GM15510 (cell line): ENCODE measurements around the gene FGR.
A peak's percentile ranks its signal among the peaks of the same experiment; 100 is the strongest.

ENCODE experiments used
- POLR2A ChIP-seq: IDR thresholded peaks from 3 replicates; pipeline ENCODE4 v1.6.1; 2011; ENCODE audit warnings: borderline replicate concordance; ENCODE audit not compliant: insufficient read length; ENCODE audit errors: extremely low read depth

FGR gene

DNA sequence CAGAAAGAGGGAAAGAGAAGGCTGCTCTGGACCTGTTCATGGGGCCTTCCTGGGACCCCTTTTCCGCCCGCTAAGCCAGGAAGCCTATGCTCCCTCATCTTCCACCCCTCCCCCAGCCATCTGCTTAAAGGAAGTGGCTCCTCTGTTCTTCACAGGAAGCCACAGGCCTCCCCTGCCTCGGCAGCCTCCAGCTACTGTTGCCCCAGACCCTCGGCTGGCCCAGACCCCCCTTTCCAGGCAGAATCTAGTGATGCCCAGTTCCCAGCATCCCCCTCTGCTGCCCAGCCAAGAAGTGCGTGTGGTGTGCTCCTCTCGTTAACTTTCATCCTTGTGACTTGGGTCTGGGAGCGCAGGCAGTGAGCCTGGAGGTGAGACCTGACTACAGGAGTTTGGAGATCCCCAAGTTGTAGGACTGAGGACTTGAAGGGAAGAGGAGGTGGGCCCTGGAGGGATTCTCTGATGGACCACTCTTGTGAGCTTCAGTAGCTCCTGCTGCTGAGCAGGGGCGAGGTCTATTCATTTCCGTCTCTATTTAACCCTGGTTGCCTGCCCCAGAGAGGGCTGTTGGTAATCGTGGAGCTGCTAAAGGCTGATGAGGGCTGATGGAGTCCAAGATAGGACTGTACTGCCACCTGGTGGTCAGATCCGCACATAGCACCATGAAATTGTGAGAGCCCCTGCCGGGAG lies 27.9 kb upstream of the FGR start:
- no peak for TF ChIP-seq POLR2A

DNA sequence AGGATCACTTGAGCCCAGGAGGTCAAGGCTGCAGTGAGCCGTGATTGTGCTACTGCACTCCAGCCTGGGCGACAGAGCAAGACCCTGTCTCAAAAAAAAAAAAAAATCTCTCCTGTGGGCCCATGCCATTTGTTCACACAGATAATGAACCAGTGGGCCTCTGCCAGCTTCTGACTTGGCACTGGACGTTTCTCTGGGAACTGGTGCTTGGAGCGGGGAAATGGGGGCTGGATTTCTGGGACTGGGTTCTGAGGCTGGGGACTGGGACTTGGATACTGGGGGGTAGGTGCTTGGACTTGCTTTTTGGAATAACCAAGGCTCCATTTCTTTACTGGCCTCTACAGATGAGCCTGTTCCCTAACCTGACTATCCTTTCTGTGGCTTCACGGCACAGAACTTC lies 27.3 kb upstream of the FGR start:
- no peak for TF ChIP-seq POLR2A

DNA sequence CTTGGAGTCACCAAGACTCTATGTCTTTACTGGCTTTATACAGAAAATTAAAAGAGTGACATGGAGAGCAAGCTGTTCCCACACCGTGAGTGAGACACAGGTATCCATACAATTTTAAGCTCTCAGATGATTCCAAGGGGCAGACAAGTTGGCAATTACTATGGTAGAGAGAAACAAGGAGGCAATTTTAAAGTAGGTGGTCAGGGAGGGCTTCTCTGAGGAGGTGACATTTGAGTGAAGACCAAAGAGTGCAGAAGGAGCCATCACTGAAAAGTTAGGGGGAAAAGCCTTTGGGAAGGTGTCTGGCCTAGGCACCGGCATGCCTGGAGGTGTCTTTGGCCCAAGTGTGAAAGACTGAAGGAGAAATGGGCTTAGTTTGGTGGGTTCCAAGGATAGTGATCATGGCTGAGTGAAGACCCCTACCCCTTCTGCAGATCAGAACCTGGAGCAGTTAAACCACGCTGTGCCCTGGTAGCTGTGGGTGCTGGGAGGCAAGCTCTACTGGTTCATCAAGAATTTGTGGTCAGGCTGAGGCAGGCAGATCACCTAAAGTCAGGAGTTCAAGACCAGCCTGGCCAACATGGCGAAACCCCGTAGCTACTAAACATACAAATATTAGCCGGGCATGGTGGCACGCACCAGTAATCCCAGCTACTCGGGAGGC lies 26.6 kb upstream of the FGR start:
- TF ChIP-seq POLR2A = no peak

DNA sequence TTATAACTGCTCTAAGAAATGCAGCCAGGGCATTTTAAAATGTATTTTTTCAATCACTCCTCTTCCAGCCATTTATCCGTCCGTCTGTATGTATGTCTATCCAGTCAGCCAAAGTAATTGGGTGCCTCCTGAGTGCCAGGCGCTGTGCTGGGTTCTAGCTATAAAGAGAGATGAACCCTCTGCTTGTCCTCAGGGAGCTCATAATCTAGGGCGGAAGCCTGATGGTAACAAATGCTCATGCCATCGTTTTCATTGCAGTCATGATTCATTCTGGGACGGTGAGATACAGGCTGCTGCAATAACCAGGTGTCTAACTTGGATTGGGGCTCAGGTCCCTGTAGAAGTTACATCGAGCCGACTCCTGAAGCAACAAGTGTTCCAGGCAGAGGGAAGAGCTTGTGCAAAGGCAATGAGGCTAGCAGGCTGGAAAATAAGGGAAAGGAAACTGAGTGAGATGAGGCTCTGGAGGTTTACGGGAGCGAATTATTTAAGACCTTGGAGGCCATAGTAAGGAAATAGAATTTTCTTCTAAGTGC lies 25.4 kb upstream of the FGR start:
- no peak for TF ChIP-seq POLR2A

DNA sequence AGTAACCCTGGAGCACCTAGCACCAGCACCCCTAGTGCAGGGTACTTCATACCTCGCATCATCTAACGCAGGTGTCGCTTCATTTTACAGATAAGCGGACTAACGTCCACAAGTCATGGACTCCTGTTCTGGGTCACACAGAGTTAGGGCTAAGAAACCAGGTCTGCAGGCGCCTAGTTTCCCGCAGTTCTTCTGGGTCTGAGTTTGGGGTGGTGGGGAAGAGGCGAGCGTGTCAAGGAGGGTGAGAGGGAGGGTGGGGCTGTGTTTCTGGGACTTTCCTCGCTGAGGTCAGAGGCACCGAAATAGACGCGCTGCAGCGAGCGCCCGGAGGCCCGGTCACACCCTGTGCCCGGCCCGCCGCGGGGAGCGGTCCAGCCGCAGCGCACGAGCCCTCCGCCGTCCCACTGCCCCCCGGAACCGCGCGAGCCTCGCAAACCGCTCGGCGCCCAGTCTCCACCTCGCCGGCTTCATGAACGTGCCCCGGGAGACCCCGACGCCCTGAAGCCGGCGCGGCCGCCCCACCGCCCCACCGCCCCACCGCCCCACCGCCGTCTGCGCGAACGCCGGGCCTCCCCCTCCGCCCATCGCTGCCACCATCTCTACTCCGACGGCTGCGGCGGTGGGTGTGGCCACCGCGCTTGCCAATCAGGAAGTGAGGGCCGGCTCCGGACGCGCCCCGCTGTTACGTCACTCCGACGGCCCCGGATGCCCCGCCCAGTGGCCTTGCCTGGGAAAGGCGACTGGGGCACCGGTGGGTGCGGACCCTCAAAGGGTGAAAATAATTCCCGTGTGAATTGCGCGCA lies 24.7 kb upstream of the FGR start:
- peak; percentile 72 for TF ChIP-seq POLR2A

DNA sequence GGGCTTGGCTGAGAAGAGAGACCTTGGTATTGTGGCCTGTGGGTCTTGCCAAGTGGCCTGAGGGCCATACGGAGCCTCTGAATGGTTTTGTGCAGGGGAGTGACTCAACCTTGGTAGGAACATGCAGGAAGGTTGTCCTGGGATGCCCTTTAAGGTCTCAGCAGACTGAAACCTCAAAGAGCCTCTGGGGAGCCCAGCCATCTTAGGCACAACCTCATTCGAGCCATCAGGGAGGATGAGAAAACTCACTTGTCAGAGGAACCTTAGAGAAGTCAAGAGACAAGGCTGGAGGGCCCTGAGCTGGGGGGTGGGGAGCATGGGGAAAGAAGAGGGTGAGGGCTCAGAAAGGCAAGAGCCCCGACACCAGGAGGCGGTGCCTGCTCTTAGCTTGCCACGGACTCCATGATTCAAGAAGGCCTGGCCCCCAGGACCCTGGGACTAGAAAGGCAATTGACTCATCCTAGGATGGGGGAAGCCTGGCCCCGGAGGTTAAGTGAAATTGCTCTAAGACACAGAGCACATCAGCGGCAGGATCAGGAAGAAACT lies 24.0 kb upstream of the FGR start:
- TF ChIP-seq POLR2A = no peak

DNA sequence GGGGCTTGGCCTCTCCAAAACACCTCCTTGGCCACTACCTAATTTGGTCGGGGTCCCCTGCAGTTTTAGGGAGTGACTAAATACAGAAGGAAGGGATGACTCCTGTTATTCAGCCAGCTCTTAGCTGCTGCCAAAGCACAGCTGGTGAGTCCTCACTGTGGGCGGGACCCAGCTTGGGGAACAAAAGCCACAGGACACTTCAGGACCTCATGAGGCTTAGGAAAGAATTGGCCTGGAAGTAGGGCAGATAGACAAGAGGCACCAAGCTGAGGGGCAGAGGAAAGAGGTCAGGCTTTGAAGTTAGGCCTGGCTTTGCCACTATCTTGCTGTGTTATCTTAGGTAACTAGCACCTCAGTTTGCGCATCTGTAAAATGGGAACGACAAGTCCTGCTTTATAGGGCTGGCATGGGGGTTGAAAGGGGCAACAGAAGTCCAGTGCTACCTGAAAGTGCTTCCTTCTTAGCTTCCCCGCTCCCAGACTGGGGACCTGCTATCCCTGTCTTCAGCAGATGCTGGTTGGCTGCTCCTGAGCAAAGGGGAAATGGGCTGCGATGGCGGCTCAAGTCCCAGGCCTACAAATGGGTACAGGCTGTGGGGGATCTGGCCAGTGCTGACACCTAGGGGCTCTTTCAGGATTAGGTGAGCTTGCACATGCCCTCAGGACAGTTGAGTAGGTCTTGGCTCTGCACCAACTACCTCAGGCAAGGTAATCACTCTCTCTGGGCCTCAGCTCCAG lies 21.3 kb upstream of the FGR start:
- TF ChIP-seq POLR2A = no peak

DNA sequence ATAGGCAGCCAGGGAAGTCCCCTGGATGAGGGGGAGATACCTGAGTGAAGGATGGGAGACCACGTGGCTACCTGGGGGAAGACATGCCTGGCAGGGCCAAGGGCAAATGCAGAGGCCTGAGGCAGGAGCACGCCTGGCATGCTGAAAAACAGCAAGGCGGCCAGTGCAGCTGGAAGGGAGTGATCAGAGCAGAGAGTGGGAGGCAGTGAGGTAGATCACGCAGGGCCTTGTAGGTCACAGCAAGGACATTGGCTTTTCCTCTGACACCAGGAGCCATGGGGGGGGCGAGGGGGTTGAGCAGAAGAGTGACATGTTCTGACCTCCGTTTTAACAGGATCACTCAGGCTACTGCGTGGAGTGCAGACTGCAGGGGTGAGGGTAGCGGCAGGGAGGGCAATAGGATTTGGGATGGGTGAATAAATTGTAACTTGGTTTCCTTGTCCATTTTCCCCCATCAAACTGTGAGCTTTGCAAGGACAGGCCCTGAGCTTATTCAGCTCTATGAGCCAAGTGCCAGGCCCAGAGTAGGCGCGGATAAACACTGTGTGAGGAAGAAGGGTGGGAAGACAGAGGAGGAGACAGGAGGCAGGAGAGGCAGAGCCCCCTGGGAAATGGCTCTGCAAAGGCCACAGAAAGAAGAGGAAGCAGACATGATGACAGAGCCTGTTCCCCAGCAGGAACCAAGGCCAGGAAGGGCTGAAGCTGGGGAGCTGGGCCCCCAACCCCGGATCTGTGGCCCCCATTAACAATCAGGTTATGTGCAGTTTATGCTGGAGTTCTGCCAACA lies 20.4 kb upstream of the FGR start:
- no peak for TF ChIP-seq POLR2A

DNA sequence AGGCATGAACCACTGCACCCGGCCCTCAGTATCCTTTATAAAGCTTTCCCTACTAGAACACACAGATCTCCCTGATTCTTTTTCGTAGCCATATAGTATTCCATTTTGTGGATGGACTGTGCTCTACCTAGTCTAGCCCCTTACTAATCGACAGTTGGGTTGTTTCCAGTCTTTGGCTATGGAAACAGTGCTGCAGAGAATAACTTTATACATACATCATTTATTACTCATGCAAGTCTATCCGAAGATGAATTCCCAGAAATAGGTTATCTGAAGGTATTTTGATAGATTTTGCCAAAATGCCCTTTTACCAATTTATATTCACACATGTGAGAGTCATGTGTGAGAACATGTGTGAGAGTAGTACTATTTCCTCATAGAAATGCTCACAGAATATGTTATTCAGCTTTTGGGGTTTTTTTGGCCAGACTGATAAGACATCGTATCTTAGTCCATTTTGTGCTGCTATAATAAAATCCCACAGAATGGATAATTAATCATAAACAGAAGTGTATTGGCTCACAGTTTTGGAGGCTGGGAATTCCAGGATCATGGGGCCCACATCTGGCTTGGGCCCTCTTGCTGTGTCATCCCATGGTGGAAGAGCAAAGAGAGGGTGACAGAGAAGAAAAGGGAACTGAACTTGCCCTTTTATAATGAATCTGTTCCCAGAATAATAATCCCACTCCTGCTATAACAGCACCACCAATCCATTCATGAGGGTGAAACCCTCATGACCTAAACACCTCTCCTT lies 17.3 kb upstream of the FGR start:
- no peak for TF ChIP-seq POLR2A

DNA sequence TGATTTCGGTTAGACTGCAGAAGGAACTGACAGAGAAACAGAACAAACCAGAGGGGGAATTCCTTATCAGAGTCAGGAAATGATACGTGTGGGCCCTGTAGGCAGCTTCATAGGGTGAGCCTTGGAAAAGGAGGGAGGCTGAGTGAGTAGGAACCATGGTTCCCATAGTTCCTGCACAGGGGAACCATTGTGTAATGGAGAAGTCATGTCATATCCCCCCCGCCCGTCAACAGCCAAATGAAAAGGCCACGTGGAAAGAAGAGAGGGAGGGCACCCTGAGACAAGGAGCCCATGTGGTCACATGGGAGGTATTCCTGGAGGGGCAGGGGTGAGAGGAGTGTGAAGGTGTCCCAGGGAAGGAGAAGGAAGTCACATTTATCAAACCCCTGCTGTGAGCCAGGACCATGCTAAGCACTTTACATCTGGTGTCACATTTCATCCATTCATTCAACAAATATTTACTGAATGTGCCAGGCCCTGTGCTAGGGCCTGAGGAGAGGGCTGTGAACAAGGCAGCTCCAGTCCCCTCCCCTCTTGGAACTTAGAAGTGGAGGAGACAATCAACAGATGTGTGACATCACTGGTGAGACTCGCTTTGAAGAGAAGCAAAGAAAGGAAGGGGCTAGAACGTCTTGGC lies 15.7 kb upstream of the FGR start:
- no peak for TF ChIP-seq POLR2A

DNA sequence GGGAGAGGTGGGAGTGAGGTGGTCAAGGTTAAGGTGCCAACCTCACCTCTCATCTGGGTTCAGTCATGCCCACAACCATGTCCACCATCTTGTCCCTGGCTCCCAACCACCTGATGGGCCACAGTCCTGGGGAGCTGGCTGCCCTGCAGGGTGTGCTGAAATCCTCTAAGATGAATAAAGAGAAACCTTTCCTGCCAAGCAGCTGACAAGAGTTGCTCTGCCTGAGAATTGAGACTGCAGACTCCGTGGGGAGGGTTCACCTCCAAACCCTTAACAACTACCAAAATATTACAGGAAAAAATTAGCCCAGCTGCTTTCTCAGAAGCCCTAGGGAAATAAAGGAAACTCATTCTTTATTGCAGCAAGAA lies 15.2 kb upstream of the FGR start:
- no peak for TF ChIP-seq POLR2A

DNA sequence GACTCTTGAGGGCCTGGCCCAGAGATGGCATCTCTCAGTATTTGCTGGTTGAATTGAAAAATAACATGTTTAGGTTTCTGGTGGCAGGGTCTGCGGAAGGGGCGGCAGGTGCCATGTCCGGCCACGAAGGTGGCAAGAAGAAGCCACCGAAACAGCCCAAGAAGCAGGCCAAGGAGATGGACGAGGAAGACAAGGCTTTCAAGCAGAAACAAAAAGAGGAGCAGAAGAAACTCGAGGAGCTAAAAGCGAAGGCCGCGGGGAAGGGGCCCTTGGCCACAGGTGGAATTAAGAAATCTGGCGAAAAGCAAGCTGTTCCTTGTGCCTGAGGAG lies 14.3 kb upstream of the FGR start:
- no peak for TF ChIP-seq POLR2A

DNA sequence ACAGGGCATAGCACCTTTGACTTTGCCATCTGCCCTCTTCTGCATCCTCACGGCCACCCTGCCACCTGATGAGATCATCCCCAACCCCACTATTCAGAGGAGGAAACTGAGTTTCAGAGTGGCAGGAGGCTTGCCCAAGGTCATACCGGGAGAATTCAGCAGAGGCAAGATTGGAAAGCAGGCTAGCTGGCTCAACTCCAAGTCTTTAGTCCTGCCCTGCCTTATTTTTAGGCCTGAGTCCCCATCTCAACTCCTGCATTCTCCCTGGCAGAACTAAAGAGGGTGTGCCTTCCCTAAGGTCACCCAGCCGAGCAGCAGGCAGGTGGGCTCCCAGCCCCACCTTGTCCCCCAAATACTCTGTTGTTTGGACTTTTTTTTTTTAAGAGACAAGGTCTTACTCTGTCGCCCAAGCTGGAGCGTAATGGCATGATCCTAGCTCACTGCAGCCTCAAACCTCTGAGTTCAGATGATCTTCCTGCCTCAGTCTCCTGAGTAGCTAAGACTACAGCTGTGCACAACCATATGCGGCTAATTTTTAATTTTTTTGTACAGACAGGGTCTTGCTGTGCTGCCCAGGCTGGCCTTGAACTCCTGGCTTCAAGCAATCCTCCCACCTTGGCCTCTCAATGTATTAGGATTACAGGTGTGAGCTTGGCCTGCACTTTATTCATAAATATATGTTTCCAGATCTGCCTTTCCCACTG lies 13.8 kb upstream of the FGR start:
- no peak for TF ChIP-seq POLR2A

DNA sequence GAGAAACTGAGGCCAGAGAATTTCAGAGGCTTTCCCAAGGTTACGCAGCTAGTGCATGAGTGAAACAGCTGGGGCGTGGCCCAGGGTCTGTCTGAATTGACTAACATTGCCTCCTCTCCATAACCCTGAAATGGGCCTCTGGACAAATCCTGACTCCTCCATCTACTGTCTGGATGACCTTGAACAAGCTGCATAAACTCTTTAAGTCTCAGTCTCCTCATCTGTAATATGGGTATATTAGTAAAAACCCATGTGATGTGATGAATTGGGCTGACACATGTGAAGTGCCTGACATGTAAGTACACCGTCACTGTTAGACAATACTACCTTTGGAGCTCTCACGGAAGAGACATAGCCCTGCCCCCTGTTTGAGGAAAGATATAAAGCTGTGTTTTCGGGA lies 12.3 kb upstream of the FGR start:
- TF ChIP-seq POLR2A = no peak
